T47D (cell line): ENCODE results near the gene GSTT2.
A peak's percentile ranks its signal among the peaks of the same experiment; 100 is the strongest.
"Not testable (repeated sequence)": the region's sequence is repeated elsewhere in the genome, so short reads cannot be mapped to it uniquely, and the experiment has no call there.

ENCODE experiments used
- DNase-seq, 2 experiments: peaks; one replicate each; pipeline versions ENCODE4 v3.0.0 to v3.0.0-alpha.2; 2011 to 2012; ENCODE audit warnings: low read depth in 1 of 2, low spot score in 1 of 2
- JUND ChIP-seq: IDR thresholded peaks from 2 replicates; pipeline ENCODE4 v1.6.1; 2012; ENCODE audit warnings: low read depth
- in situ Hi-C: cut with HindIII; loops from 2 replicates; pipeline ENCODE4 v1.10.0; 2016; ENCODE audit warnings: low sequenced_read_pairs, low pct_unique_long_range_greater_than_20kb

GSTT2 gene

GRCh38 chr22:23969071-23969470 lies 10.9 kb upstream of the GSTT2 start:
- no peak for DNase-seq
- in situ Hi-C loops = no loop called here
- TF ChIP-seq JUND = no peak

GRCh38 chr22:23970201-23970641 lies 9.7 kb upstream of the GSTT2 start:
- no peak for TF ChIP-seq JUND
- no peak for DNase-seq
- in situ Hi-C loops = no loop called here

GRCh38 chr22:23970816-23971486 lies 9.0 kb upstream of the GSTT2 start:
- DNase-seq = no peak
- in situ Hi-C loops = no loop called here
- no peak for TF ChIP-seq JUND

- in situ Hi-C loops, DNase-seq: not testable (repeated sequence)
Measured at GRCh38 chr22:23971927-23972326, 8.0 kb upstream of the GSTT2 start.

- DNase-seq, in situ Hi-C loops: not testable (repeated sequence)
Measured at GRCh38 chr22:23974345-23974744, 5.6 kb upstream of the GSTT2 start, which contains the start of gene DDT. TSS of gene DDT (minus strand) at chr22:23974441. CDS start at chr22:23974414, 27 bp downstream.

GRCh38 chr22:23974836-23975352 lies 5.0 kb upstream of the GSTT2 start:
- DNase-seq, in situ Hi-C loops: not testable (repeated sequence)

- DNase-seq, in situ Hi-C loops: not testable (repeated sequence)
Measured at GRCh38 chr22:23977304-23977703, 2.6 kb upstream of the GSTT2 start.

- DNase-seq, in situ Hi-C loops: not testable (repeated sequence)
Measured at GRCh38 chr22:23980567-23980966, 633 bp downstream of the GSTT2 start.

- TF ChIP-seq JUND = no peak
- peak in 1 of 2 experiments; percentile 54 for DNase-seq
- in situ Hi-C loops = no loop called here
Measured at GRCh38 chr22:23984430-23984829, 4.5 kb downstream of the GSTT2 start.

- DNase-seq, in situ Hi-C loops: not testable (repeated sequence)
Measured at GRCh38 chr22:23986089-23986488, 6.2 kb downstream of the GSTT2 start.

- DNase-seq = not testable (repeated sequence)
Measured at GRCh38 chr22:23986538-23987178, 6.7 kb downstream of the GSTT2 start.

GRCh38 chr22:23989583-23990244 lies 9.8 kb downstream of the GSTT2 start:
- in situ Hi-C loops, DNase-seq: not testable (repeated sequence)

More at GRCh38 chr22:23986538-23987178, 6.7 kb downstream of the GSTT2 start:
- in situ Hi-C loops = not testable (repeated sequence)

- in situ Hi-C loops, DNase-seq: not testable (repeated sequence)
Measured at GRCh38 chr22:23993080-23993479, 13.1 kb downstream of the GSTT2 start.

- not testable (repeated sequence) for DNase-seq
Measured at GRCh38 chr22:23993581-23994177, 13.7 kb downstream of the GSTT2 start.

More at GRCh38 chr22:23993581-23994177, 13.7 kb downstream of the GSTT2 start:
- in situ Hi-C loops = not testable (repeated sequence)
